Stimulated activated CD8-positive, alpha-beta memory T cell treated with anti-CD3 and anti-CD28 coated beads, Interleukin-4, amount 100 ng/mL, for 1 hour (primary cell): ENCODE results near the gene SLC5A6.
"Not testable (repeated sequence)": the region's sequence is repeated elsewhere in the genome, so short reads cannot be mapped to it uniquely, and the experiment has no call there.

Experiments
- DNase-seq, 2 donors: peaks; one replicate each; pipeline ENCODE4 v3.0.0-alpha.2; 2020; ENCODE audit warnings: low read depth in 2 of 2, low spot score in 1 of 2

SLC5A6 gene

DNA sequence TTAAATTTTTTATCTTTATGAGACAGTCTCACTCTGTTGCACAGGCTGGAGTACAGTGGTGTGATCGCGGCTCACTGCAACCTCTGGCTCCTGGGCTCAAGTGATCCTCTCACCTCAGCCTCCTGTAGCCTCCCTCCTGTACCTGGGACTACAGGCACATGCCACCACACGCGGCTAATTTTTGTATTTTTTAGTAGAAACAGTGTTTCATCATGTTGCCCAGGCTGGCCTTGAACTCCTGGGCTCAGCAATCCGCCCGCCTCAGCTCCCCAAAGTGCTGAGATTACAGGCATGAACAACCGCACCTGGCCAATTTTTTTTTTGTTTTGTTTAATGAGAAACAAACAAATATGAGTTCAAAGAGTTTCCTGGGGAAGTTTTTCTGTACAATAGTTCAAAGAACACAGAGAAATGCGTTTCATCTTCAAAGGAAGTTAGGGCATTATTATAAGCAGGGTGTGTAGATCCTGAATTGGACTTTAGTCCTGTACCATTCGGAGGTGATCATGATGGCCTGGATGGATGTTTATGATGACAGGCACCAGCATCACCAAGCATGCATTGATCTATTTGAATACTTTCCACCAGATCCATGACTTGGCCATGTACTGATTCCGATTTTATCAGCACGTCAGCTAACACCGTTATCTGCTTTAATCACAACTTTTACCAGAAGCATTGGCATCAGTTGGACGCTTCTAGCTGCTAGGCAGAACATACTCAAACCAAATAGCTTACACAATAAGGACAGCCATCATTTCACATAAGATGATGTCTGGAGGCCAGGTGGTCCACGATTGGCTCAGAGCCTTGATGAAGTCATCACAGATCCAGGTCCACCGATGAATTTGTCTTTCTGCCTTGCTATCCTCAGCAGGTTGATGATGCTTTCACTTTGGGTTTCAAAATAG is 34.4 kb downstream of the SLC5A6 start:
- DNase-seq: no peak

- DNase-seq: not testable (repeated sequence)
Measured at GRCh38 chr2:27175781-27176180, 36.3 kb downstream of the SLC5A6 start.

- DNase-seq: no peak
Measured at GRCh38 chr2:27175330-27175729, 36.7 kb downstream of the SLC5A6 start.

GRCh38 chr2:27174638-27175037 is 37.4 kb downstream of the SLC5A6 start:
- no peak for DNase-seq

GRCh38 chr2:27171351-27171848 is 40.7 kb downstream of the SLC5A6 start:
- no peak for DNase-seq

GRCh38 chr2:27170581-27171337 is 41.3 kb downstream of the SLC5A6 start:
- no peak for DNase-seq

GRCh38 chr2:27164960-27165763 is 46.9 kb downstream of the SLC5A6 start:
- DNase-seq: no peak

- no peak for DNase-seq
Measured at GRCh38 chr2:27162151-27163121, 49.6 kb downstream of the SLC5A6 start.

- no peak for DNase-seq
Measured at GRCh38 chr2:27160191-27160590, 51.9 kb downstream of the SLC5A6 start.

GRCh38 chr2:27159271-27159670 is 52.8 kb downstream of the SLC5A6 start:
- no peak for DNase-seq

DNA sequence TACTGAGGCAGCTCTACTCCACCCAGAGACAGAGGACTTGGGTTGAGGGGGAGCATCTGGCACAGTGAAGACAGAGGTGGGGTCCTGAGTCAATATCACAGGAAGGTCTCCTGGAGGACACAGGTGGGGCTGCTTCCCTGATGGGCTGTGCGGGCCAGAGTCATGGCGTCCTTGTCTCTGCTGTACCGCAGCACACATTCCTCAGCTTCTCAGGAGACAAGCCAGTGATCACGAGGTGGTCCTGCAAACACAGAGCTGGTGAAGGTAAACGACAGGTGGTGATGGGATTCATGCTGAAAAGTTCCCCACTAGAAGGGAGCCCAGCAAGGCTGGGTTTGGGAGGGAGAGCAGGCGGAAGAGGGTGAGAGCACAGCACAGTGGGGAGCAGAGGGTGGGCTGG is 53.6 kb downstream of the SLC5A6 start:
- DNase-seq: no peak

GRCh38 chr2:27155069-27155520 is 57.0 kb downstream of the SLC5A6 start:
- DNase-seq: no peak

DNA sequence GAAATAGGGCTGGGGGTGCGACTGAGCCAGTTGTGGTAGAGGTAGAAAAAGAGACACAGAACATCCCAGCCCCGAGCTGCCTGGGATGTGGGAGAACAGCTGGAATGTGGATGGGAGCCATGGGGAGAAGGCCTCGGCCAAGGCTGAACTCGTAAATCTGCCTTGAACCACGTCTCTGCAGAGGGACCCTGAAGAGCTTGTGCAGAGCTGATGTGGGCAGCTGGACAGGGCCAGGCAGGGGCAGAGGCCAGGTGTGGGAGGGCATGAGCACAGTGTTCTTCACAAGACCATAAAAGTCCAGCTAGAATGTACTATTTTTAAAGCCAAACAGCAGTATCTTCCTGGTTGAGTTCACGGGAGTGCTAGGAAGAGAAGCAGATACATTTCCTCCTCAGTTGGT is 57.6 kb downstream of the SLC5A6 start:
- DNase-seq: no peak

DNA sequence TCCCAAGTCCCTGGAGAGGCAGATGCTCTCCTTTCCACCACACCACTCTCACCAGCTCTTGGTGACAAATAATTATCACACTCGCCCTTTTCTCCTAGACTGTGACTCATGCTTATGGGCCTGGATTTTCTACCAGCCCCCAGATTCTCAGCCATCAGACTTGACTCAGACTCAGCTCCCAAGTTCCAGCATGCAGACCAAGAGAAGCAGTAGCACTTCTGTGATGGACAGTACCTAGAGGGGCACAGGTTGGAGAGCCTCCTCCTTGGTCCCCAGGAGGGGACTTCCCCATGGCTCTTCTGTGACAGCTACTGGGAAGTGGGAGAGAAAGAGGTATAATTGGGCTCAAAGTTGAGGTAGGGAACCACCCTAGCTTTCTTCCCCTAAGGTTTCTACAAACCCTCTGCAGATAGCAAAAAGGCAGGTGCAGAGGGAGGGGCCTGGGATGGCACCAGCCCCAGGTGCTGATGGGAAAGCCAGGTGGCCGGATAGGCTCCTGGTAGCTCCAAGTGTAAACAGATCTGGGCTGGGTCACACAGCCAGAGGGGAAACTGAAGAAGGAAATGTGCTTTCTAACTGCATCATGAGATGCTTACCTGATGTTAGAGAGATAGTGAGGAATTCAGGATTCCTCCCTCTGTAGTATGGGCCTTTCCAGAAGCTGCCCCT is 59.1 kb downstream of the SLC5A6 start:
- DNase-seq: no peak

DNA sequence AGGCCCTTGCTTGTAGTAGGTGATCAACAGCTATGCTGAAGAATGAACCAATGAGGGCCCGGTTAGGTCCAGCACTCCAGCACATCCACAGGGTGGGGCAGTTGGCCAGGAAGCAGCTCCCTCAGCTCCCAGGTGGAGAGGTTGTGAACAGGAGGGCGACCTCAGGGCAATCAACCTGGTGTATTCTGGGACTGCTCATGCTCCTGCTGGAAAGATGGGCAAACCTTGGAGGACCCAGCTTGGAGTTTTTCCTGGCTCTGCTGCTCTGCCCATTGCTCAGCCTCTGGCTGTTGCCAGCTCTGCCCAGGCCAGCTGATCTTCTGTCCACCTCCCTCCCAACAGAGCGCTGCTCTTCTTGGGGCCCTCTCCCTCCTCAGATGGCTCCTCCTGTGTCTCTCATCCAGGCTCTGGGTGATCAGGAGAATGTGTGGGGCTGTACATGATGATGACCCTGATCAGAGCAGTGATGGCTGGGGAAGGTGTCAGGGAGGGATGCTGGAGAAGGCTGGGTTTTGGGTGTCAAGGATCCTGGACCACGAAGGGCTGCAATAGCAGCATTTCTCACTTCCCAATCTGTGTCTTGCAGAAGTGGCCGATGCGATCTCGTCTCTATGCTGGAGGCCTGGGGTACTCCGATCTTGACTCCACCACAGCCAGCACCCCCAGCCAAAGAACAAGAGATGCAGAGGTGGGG is 59.8 kb downstream of the SLC5A6 start:
- DNase-seq: no peak

- DNase-seq: no peak
Measured at GRCh38 chr2:27150639-27151230, 61.3 kb downstream of the SLC5A6 start.
